ENCODE results near the gene TMEM170A. TPM values are rescaled to one million over a fixed set of nuclear protein-coding genes. Genes with fewer than 3 reads are reported as not detected.

The TMEM170A gene
- total RNA-seq, 1 experiment from 2014 or later = 10.1 TPM

- no peak overlapping the region for H3K9ac ChIP-seq (ENCODE audit: low read length)
- no peak overlapping the region for H3K4me2 ChIP-seq (ENCODE audit: low read length)
- ATAC-seq (no peak), DNase-seq (no peak)
- ChIA-PET POLR2A (ENCODE audit: unreplicated experiment) (no interaction called here), CTCF (no interaction called here)
- H3K36me3 ChIP-seq (ENCODE audit: low read depth, low read length) = peaks cover 13% of the 10 kb centered on the region; the same call in 1 of the 2 replicates
- no peak overlapping the region for H2AFZ ChIP-seq (ENCODE audit: low read length)
- BruUV-seq (replicated peaks) = no TSS peak
- H4K20me1 ChIP-seq (ENCODE audit: low read length) = 0 out of 2 replicates have a peak, but pooled peaks cover 7% of the 10 kb centered on the region
- no peaks in the 10 kb centered on the region for H3F3A ChIP-seq (ENCODE audit: low read length, unreplicated experiment)
- H3K4me3 ChIP-seq (ENCODE audit: low read length) = no peak overlapping the region
- H3K27ac ChIP-seq (ENCODE audit: low read length) = no peak overlapping the region
- peaks cover 43% of the 10 kb centered on the region for H3K79me2 ChIP-seq (ENCODE audit: low read length)
- H3K4me1 ChIP-seq (ENCODE audit: insufficient read depth, low read length) = peaks cover 11% of the 10 kb centered on the region; the same call in 1 of the 2 replicates
- H3K9me3 ChIP-seq (ENCODE audit: low read length) = no peaks in the 10 kb centered on the region
- no peaks in the 10 kb centered on the region for H3K27me3 ChIP-seq (ENCODE audit: low read length)
- TF ChIP-seq EZH2phosphoT487 (IDR thresholded peaks at IDR 0.05; ENCODE audit: borderline replicate concordance, low read length) = no peak
- TF ChIP-seq EZH2 (IDR thresholded peaks at IDR 0.05; ENCODE audit: low read length, unreplicated experiment) = no peak
- intact Hi-C loops (cut with micrococcal nuclease) = no loop called here
- no peaks in the 10 kb centered on the region for H3K9me2 ChIP-seq (replicated peaks; ENCODE audit: low read length)
Observed at GRCh38 chr16:75413951-75414350, 50.5 kb downstream of the TMEM170A start.

GRCh38 chr16:75406943-75407342 lies 57.5 kb downstream of the TMEM170A start:
- Histone ChIP-seq H3K9me2 (replicated peaks; ENCODE audit: low read length) (no peaks in the 10 kb centered on the region), H3K36me3 (ENCODE audit: low read depth, low read length) (peaks cover 7% of the 10 kb centered on the region; the same call in 1 of the 2 replicates), H3F3A (ENCODE audit: low read length, unreplicated experiment) (no peaks in the 10 kb centered on the region), H3K27me3 (ENCODE audit: low read length) (no peaks in the 10 kb centered on the region), H3K9ac (ENCODE audit: low read length) (no peak overlapping the region), H3K4me1 (ENCODE audit: insufficient read depth, low read length) (peaks cover 8% of the 10 kb centered on the region; the same call in 1 of the 2 replicates), H3K79me2 (ENCODE audit: low read length) (no peaks in the 10 kb centered on the region), H4K20me1 (ENCODE audit: low read length) (no peaks in the 10 kb centered on the region), H3K27ac (ENCODE audit: low read length) (no peak overlapping the region), H2AFZ (ENCODE audit: low read length) (no peak overlapping the region), H3K4me3 (ENCODE audit: low read length) (no peak overlapping the region), H3K4me2 (ENCODE audit: low read length) (no peak overlapping the region), H3K9me3 (ENCODE audit: low read length) (no peaks in the 10 kb centered on the region)
- intact Hi-C loops (cut with micrococcal nuclease) = no loop called here
- BruUV-seq (replicated peaks) = no TSS peak
- TF ChIP-seq EZH2 (IDR thresholded peaks at IDR 0.05; ENCODE audit: low read length, unreplicated experiment) (no peak), EZH2phosphoT487 (IDR thresholded peaks at IDR 0.05; ENCODE audit: borderline replicate concordance, low read length) (no peak)
- ATAC-seq (no peak), DNase-seq (no peak)
- ChIA-PET CTCF (no interaction called here), POLR2A (ENCODE audit: unreplicated experiment) (no interaction called here)

GRCh38 chr16:75402821-75403475 lies 61.5 kb downstream of the TMEM170A start:
- Histone ChIP-seq H3K36me3 (ENCODE audit: low read depth, low read length) (0 out of 2 replicates have a peak, but pooled peaks cover 3% of the 10 kb centered on the region), H4K20me1 (ENCODE audit: low read length) (no peaks in the 10 kb centered on the region), H3K27me3 (ENCODE audit: low read length) (no peaks in the 10 kb centered on the region), H3K9me3 (ENCODE audit: low read length) (no peaks in the 10 kb centered on the region), H2AFZ (ENCODE audit: low read length) (no peak overlapping the region), H3K4me1 (ENCODE audit: insufficient read depth, low read length) (peaks cover 11% of the 10 kb centered on the region; the same call in 1 of the 2 replicates), H3K79me2 (ENCODE audit: low read length) (no peaks in the 10 kb centered on the region), H3K9ac (ENCODE audit: low read length) (peak overlapping the region; percentile 1; the same call in 1 of the 2 replicates), H3K4me3 (ENCODE audit: low read length) (no peak overlapping the region), H3K4me2 (ENCODE audit: low read length) (peak overlapping the region; percentile 18; the same call in 1 of the 2 replicates), H3K27ac (ENCODE audit: low read length) (peak overlapping the region; percentile 52; the same call in 1 of the 2 replicates), H3F3A (ENCODE audit: low read length, unreplicated experiment) (no peaks in the 10 kb centered on the region), H3K9me2 (replicated peaks; ENCODE audit: low read length) (no peaks in the 10 kb centered on the region)
- CTCF ChIA-PET = interaction anchor here (0.6 to 1.0 kb wide), 2 partner anchors 115 to 204 kb away, joined by 5 to 9 read pairs; no protein-coding TSS in a partner anchor
- ATAC-seq (peak; percentile 29; the same call in 1 of the 2 replicates), DNase-seq (peak; percentile 39)
- BruUV-seq (replicated peaks) = no TSS peak
- intact Hi-C loops (cut with micrococcal nuclease) = loop anchor here (1.0 kb wide), 1 partner anchor 204 kb away; no protein-coding TSS in a partner anchor
- peak; percentile 63; the same call in 1 of the 2 replicates for TF ChIP-seq CTCF (conservative IDR thresholded peaks at IDR 0.05; ENCODE audit: low read depth, low read length)
- TF ChIP-seq EZH2phosphoT487 (IDR thresholded peaks at IDR 0.05; ENCODE audit: borderline replicate concordance, low read length) = no peak
- TF ChIP-seq EZH2 (IDR thresholded peaks at IDR 0.05; ENCODE audit: low read length, unreplicated experiment) = no peak
- POLR2A ChIA-PET (ENCODE audit: unreplicated experiment) = interaction anchor here (0.6 kb wide), 1 partner anchor 203 kb away, joined by 4 read pairs; no protein-coding TSS in a partner anchor

Data from PC-3 (cell line).